SK-N-SH treated with all-trans-retinoic acid at 6 μM for 48 hours (cell line): ENCODE measurements around the gene FAHD2A.

Experiments used
- ATAC-seq: fragments of 200-7000 bp; cut with Tn5 transposase; 3 replicates; pipeline ENCODE4 v1.9.1; 2020; ENCODE audit warnings: mild to moderate bottlenecking, moderate library complexity
- ARNTL ChIP-seq: fragments of 450-650 bp; formaldehyde crosslinking; IDR thresholded peaks from 2 replicates; pipeline ENCODE4 v1.5.0; 2020; ENCODE audit warnings: low read depth, mild to moderate bottlenecking, moderate library complexity, borderline replicate concordance
- BACH2 ChIP-seq: fragments of 250-450 bp; sonication (Bioruptor Pico); IDR thresholded peaks from 2 replicates; pipeline ENCODE4 v1.9.0; 2021; ENCODE audit warnings: mild to moderate bottlenecking, borderline replicate concordance
- ESRRG ChIP-seq: fragments of 250-450 bp; sonication (Bioruptor Pico); IDR thresholded peaks from 2 replicates; pipeline ENCODE4 v1.6.1; 2021; ENCODE audit warnings: mild to moderate bottlenecking
- GLIS3 ChIP-seq: fragments of 250-450 bp; sonication (Bioruptor Pico); IDR thresholded peaks from 2 replicates; pipeline ENCODE4 v1.5.0; 2020; ENCODE audit warnings: mild to moderate bottlenecking, moderate library complexity
- ISL1 ChIP-seq: fragments of 250-450 bp; sonication (Bioruptor Pico); IDR thresholded peaks from 2 replicates; pipeline ENCODE4 v2.1.2; 2022; ENCODE audit warnings: mild to moderate bottlenecking, moderate library complexity
- OSR1 ChIP-seq: fragments of 250-450 bp; sonication (Bioruptor Pico); IDR thresholded peaks from 2 replicates; pipeline ENCODE4 v1.8.0; 2022; ENCODE audit warnings: moderate library complexity, mild to moderate bottlenecking, inconsistent platforms
- PPARA ChIP-seq: fragments of 250-450 bp; sonication (Bioruptor Pico); IDR thresholded peaks from 2 replicates; pipeline ENCODE4 v1.5.0; 2020; ENCODE audit warnings: mild to moderate bottlenecking, borderline replicate concordance
- RARB ChIP-seq: fragments of 250-450 bp; sonication (Bioruptor Pico); IDR thresholded peaks from 2 replicates; pipeline ENCODE4 v1.8.0; 2021; ENCODE audit warnings: mild to moderate bottlenecking, moderate library complexity
- TCF4 ChIP-seq: fragments of 250-450 bp; sonication (Bioruptor Pico); IDR thresholded peaks from 2 replicates; pipeline ENCODE4 v1.8.0; 2021; ENCODE audit warnings: mild to moderate bottlenecking, moderate library complexity, borderline replicate concordance
- TOX ChIP-seq: fragments of 250-450 bp; sonication (Bioruptor Pico); IDR thresholded peaks from 2 replicates; pipeline ENCODE4 v1.8.0; 2021; ENCODE audit warnings: mild to moderate bottlenecking, moderate library complexity, borderline replicate concordance
- ZC3H10 ChIP-seq: fragments of 250-450 bp; sonication (Bioruptor Pico); IDR thresholded peaks from 2 replicates; pipeline ENCODE4 v1.5.1; 2021; ENCODE audit warnings: mild to moderate bottlenecking, moderate library complexity
- ZFP3 ChIP-seq: fragments of 250-450 bp; sonication (Bioruptor Pico); IDR thresholded peaks from 2 replicates; pipeline ENCODE4 v1.5.0; 2020; ENCODE audit warnings: mild to moderate bottlenecking, moderate library complexity
- ZFP30 ChIP-seq: fragments of 450-650 bp; formaldehyde crosslinking; IDR thresholded peaks from 2 replicates; pipeline ENCODE4 v1.5.0; 2022; ENCODE audit warnings: mild to moderate bottlenecking, moderate library complexity
- ZNF565 ChIP-seq: fragments of 450-650 bp; formaldehyde crosslinking; conservative IDR thresholded peaks from 2 replicates; pipeline ENCODE4 v1.5.0; 2020; ENCODE audit warnings: low read depth, mild to moderate bottlenecking, moderate library complexity
- ZNF70 ChIP-seq: fragments of 450-650 bp; formaldehyde crosslinking; IDR thresholded peaks from 2 replicates; pipeline ENCODE4 v1.5.0; 2020; ENCODE audit warnings: mild to moderate bottlenecking, moderate library complexity
- ZNF8 ChIP-seq: fragments of 450-650 bp; formaldehyde crosslinking; IDR thresholded peaks from 2 replicates; pipeline ENCODE4 v1.5.0; 2020; ENCODE audit warnings: mild to moderate bottlenecking, moderate library complexity
- TF ChIP-seq, protein P1 (sequence below): fragments of 250-450 bp; sonication (Bioruptor Pico); IDR thresholded peaks from 2 replicates; pipeline ENCODE4 v1.8.0; 2020; ENCODE audit warnings: mild to moderate bottlenecking, moderate library complexity, borderline replicate concordance
- TF ChIP-seq, protein P2 (sequence below): fragments of 250-450 bp; sonication (Bioruptor Pico); IDR thresholded peaks from 2 replicates; pipeline ENCODE4 v1.5.1; 2020; ENCODE audit warnings: low read depth, mild to moderate bottlenecking, moderate library complexity
- TF ChIP-seq, protein P3 (sequence below): fragments of 250-450 bp; sonication (Bioruptor Pico); IDR thresholded peaks from 2 replicates; pipeline ENCODE4 v1.8.0; 2021; ENCODE audit warnings: low read depth, mild to moderate bottlenecking, moderate library complexity, borderline replicate concordance
- TF ChIP-seq, protein P4 (sequence below): fragments of 250-450 bp; sonication (Bioruptor Pico); IDR thresholded peaks from 2 replicates; pipeline ENCODE4 v1.5.1; 2021; ENCODE audit warnings: mild to moderate bottlenecking, moderate library complexity
- TF ChIP-seq, protein P5 (sequence below): fragments of 250-450 bp; sonication (Bioruptor Pico); IDR thresholded peaks from 2 replicates; pipeline ENCODE4 v1.5.0; 2020; ENCODE audit warnings: mild to moderate bottlenecking, moderate library complexity

The FAHD2A gene

DNA sequence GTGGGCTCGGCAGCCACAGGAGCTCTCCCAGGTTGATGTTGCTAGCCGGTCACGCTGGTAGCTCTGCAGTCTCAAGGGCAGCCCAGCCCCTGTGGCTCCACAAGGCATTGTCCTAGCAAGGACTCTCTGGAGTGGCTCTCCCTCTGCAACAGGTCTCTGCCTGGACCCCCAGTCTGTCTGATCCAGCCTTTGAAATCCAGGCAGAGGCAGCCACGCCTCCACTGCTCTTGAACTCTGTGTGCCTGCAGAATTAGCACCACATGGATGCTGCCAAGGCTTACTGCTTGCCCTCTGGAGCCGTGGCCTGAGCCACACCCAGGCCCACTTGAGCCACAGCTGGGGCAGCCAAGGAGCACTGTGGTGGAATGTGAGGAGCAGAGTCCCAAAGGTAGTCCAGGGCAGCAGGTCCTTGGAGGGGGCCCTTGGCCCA is 43.0 kb upstream of the FAHD2A start:
- no peak for ATAC-seq
- TF ChIP-seq BACH2 = no peak

DNA sequence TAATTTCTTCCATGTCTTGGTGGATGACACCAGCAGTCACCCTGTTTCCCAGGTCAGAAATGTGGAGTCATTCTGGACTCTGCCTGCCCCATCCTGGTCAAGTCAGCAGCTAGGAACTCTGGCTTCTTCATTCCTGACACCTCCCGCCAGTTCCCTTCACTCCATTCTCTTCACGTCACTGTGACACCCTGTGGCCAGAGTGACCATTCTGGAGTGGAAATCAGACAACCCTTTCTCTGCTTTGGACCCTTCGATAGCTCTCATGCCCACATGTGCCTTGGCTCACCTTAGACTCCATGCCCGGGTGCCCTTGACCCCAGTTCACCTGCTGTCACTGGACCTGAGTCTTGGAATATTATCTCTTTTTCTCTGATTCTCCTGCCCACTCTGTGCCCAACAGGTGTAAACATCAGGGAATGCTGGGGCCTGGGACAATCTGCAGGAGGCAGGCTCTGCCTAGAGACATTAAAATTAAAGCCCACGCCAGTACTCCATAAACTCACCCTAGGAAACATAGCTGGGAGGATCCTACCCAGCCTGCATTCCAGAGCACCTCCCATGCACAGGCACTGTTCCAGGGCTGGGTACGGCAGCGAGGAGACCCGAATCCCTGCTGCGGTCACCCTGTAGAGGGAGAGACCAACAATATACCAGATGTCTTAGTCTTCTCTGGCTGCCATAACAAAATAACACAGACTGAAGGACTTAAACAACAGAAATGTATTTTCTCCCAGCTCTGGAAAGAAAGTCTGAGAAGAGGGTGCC is 41.1 kb upstream of the FAHD2A start:
- ATAC-seq = no peak
- TF ChIP-seq ZNF8 (CRISPR knock-in tag) = no peak
- TF ChIP-seq ZFP30 (CRISPR knock-in tag) = no peak
- no peak for TF ChIP-seq ARNTL (CRISPR knock-in tag)
- TF ChIP-seq BACH2 = no peak
- no peak for TF ChIP-seq ISL1
- TF ChIP-seq ZFP3 (CRISPR knock-in tag) = no peak
- TF ChIP-seq, protein P1, sequence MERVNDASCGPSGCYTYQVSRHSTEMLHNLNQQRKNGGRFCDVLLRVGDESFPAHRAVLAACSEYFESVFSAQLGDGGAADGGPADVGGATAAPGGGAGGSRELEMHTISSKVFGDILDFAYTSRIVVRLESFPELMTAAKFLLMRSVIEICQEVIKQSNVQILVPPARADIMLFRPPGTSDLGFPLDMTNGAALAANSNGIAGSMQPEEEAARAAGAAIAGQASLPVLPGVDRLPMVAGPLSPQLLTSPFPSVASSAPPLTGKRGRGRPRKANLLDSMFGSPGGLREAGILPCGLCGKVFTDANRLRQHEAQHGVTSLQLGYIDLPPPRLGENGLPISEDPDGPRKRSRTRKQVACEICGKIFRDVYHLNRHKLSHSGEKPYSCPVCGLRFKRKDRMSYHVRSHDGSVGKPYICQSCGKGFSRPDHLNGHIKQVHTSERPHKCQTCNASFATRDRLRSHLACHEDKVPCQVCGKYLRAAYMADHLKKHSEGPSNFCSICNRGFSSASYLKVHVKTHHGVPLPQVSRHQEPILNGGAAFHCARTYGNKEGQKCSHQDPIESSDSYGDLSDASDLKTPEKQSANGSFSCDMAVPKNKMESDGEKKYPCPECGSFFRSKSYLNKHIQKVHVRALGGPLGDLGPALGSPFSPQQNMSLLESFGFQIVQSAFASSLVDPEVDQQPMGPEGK (CRISPR knock-in tag) = no peak
- TF ChIP-seq, protein P2, sequence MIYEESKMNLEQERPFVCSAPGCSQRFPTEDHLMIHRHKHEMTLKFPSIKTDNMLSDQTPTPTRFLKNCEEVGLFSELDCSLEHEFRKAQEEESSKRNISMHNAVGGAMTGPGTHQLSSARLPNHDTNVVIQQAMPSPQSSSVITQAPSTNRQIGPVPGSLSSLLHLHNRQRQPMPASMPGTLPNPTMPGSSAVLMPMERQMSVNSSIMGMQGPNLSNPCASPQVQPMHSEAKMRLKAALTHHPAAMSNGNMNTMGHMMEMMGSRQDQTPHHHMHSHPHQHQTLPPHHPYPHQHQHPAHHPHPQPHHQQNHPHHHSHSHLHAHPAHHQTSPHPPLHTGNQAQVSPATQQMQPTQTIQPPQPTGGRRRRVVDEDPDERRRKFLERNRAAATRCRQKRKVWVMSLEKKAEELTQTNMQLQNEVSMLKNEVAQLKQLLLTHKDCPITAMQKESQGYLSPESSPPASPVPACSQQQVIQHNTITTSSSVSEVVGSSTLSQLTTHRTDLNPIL (CRISPR knock-in tag) = no peak
- no peak for TF ChIP-seq ZC3H10 (CRISPR knock-in tag)
- no peak for TF ChIP-seq PPARA (CRISPR knock-in tag)
- no peak for TF ChIP-seq GLIS3 (CRISPR knock-in tag)
- no peak for TF ChIP-seq TOX (CRISPR knock-in tag)
- TF ChIP-seq ZNF565 = no peak
- TF ChIP-seq ZNF70 (CRISPR knock-in tag) = no peak
- TF ChIP-seq, protein P3, sequence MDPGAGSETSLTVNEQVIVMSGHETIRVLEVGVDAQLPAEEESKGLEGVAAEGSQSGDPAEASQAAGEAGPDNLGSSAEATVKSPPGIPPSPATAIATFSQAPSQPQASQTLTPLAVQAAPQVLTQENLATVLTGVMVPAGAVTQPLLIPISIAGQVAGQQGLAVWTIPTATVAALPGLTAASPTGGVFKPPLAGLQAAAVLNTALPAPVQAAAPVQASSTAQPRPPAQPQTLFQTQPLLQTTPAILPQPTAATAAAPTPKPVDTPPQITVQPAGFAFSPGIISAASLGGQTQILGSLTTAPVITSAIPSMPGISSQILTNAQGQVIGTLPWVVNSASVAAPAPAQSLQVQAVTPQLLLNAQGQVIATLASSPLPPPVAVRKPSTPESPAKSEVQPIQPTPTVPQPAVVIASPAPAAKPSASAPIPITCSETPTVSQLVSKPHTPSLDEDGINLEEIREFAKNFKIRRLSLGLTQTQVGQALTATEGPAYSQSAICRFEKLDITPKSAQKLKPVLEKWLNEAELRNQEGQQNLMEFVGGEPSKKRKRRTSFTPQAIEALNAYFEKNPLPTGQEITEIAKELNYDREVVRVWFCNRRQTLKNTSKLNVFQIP (CRISPR knock-in tag) = no peak
- TF ChIP-seq, protein P4, sequence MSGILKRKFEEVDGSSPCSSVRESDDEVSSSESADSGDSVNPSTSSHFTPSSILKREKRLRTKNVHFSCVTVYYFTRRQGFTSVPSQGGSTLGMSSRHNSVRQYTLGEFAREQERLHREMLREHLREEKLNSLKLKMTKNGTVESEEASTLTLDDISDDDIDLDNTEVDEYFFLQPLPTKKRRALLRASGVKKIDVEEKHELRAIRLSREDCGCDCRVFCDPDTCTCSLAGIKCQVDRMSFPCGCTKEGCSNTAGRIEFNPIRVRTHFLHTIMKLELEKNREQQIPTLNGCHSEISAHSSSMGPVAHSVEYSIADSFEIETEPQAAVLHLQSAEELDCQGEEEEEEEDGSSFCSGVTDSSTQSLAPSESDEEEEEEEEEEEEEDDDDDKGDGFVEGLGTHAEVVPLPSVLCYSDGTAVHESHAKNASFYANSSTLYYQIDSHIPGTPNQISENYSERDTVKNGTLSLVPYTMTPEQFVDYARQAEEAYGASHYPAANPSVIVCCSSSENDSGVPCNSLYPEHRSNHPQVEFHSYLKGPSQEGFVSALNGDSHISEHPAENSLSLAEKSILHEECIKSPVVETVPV (CRISPR knock-in tag) = no peak

DNA sequence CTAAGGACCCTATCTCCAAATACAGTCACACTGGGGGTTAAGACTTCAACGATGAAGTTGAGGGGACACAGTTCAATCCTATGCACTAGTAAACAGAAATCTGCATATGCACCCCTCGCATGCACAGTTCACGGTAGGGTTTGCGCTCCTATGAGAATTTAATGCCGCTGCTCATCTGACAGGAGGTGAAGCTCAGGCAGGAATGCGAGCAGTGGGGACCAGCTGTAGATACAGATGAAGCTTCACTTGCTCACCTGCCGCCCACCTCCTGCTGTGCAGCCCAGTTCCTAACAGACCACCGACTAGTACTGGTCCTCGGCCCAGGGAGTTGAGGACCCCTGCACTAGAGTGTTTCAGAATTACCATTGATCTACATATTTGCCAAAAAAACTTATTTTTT is 40.0 kb upstream of the FAHD2A start:
- ATAC-seq = no peak
- TF ChIP-seq ESRRG = no peak
- no peak for TF ChIP-seq ZNF70 (CRISPR knock-in tag)
- TF ChIP-seq TOX (CRISPR knock-in tag) = no peak
- no peak for TF ChIP-seq PPARA (CRISPR knock-in tag)
- TF ChIP-seq TCF4 (CRISPR knock-in tag) = no peak
- TF ChIP-seq ZFP30 (CRISPR knock-in tag) = no peak
- no peak for TF ChIP-seq ZNF565
- no peak for TF ChIP-seq ARNTL (CRISPR knock-in tag)
- TF ChIP-seq BACH2 = no peak
- TF ChIP-seq GLIS3 (CRISPR knock-in tag) = no peak
- no peak for TF ChIP-seq RARB (CRISPR knock-in tag)
- TF ChIP-seq, protein P5, sequence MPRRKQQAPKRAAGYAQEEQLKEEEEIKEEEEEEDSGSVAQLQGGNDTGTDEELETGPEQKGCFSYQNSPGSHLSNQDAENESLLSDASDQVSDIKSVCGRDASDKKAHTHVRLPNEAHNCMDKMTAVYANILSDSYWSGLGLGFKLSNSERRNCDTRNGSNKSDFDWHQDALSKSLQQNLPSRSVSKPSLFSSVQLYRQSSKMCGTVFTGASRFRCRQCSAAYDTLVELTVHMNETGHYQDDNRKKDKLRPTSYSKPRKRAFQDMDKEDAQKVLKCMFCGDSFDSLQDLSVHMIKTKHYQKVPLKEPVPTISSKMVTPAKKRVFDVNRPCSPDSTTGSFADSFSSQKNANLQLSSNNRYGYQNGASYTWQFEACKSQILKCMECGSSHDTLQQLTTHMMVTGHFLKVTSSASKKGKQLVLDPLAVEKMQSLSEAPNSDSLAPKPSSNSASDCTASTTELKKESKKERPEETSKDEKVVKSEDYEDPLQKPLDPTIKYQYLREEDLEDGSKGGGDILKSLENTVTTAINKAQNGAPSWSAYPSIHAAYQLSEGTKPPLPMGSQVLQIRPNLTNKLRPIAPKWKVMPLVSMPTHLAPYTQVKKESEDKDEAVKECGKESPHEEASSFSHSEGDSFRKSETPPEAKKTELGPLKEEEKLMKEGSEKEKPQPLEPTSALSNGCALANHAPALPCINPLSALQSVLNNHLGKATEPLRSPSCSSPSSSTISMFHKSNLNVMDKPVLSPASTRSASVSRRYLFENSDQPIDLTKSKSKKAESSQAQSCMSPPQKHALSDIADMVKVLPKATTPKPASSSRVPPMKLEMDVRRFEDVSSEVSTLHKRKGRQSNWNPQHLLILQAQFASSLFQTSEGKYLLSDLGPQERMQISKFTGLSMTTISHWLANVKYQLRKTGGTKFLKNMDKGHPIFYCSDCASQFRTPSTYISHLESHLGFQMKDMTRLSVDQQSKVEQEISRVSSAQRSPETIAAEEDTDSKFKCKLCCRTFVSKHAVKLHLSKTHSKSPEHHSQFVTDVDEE (CRISPR knock-in tag) = no peak
- TF ChIP-seq ZC3H10 (CRISPR knock-in tag) = no peak
- TF ChIP-seq ISL1 = no peak
- no peak for TF ChIP-seq OSR1 (CRISPR knock-in tag)
- TF ChIP-seq, protein P3 (CRISPR knock-in tag) = no peak
- TF ChIP-seq, protein P4 (CRISPR knock-in tag) = no peak
- TF ChIP-seq, protein P1 (CRISPR knock-in tag) = no peak
